ENCODE data around the gene SFTPD.

Gene SFTPD

GRCh38 chr10:79932307-79932706 is 16.6 kb downstream of the SFTPD start:
- DNase-seq (ENCODE audit: low read depth) = no peak
- no peak for TF ChIP-seq CTCF (IDR thresholded peaks at IDR 0.05; ENCODE audit: control insufficient read depth, insufficient read depth, low read depth, low read length, missing control alignments)
- no peak overlapping the region for H3K4me3 ChIP-seq (ENCODE audit: control insufficient read depth, low read depth, low read length)

GRCh38 chr10:79930751-79931150 is 18.2 kb downstream of the SFTPD start:
- no peak for TF ChIP-seq CTCF (IDR thresholded peaks at IDR 0.05; ENCODE audit: control insufficient read depth, insufficient read depth, low read depth, low read length, missing control alignments)
- DNase-seq (ENCODE audit: low read depth) = no peak

GRCh38 chr10:79930267-79930666 is 18.6 kb downstream of the SFTPD start:
- no peak for TF ChIP-seq CTCF (IDR thresholded peaks at IDR 0.05; ENCODE audit: control insufficient read depth, insufficient read depth, low read depth, low read length, missing control alignments)

More at GRCh38 chr10:79930751-79931150, 18.2 kb downstream of the SFTPD start:
- no peak overlapping the region for H3K4me3 ChIP-seq (ENCODE audit: control insufficient read depth, low read depth, low read length)

GRCh38 chr10:79929409-79929904 is 19.4 kb downstream of the SFTPD start:
- peak; percentile 96 for TF ChIP-seq CTCF (IDR thresholded peaks at IDR 0.05; ENCODE audit: control insufficient read depth, insufficient read depth, low read depth, low read length, missing control alignments)
- peak; percentile 28 for DNase-seq (ENCODE audit: low read depth)
- no peak overlapping the region for H3K4me3 ChIP-seq (ENCODE audit: control insufficient read depth, low read depth, low read length)

More at GRCh38 chr10:79930267-79930666, 18.6 kb downstream of the SFTPD start:
- no peak for DNase-seq (ENCODE audit: low read depth)
- H3K4me3 ChIP-seq (ENCODE audit: control insufficient read depth, low read depth, low read length) = no peak overlapping the region

DNA sequence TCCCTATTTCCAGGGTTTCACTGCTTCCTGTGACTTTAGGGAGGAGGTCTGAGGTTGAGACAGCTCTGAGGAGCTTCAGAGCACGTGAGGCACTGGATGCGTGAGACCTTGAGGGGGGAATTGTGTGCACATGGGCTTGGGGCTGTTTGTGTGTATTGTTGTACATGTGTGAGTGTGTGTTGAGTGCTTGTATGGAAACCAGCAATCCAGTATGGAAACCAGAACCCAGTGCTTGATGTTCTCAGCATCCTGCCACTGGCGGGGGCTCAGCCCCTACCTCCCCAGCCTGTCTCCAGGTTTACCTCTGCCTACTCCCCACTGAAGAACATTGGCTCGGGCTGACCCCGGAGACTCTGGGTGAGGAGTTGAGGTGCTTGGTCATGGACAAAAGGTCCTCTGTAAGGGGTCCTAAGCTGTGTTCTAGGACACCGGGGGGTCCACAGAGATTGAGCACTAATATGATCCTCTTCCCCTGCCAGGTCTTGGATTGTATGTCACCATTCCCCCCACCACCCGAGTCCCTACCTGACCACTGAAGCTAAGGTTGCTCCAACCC is 20.8 kb downstream of the SFTPD start:
- no peak for TF ChIP-seq CTCF (IDR thresholded peaks at IDR 0.05; ENCODE audit: control insufficient read depth, insufficient read depth, low read depth, low read length, missing control alignments)
- DNase-seq (ENCODE audit: low read depth) = no peak
- H3K4me3 ChIP-seq (ENCODE audit: control insufficient read depth, low read depth, low read length) = no peak overlapping the region

DNA sequence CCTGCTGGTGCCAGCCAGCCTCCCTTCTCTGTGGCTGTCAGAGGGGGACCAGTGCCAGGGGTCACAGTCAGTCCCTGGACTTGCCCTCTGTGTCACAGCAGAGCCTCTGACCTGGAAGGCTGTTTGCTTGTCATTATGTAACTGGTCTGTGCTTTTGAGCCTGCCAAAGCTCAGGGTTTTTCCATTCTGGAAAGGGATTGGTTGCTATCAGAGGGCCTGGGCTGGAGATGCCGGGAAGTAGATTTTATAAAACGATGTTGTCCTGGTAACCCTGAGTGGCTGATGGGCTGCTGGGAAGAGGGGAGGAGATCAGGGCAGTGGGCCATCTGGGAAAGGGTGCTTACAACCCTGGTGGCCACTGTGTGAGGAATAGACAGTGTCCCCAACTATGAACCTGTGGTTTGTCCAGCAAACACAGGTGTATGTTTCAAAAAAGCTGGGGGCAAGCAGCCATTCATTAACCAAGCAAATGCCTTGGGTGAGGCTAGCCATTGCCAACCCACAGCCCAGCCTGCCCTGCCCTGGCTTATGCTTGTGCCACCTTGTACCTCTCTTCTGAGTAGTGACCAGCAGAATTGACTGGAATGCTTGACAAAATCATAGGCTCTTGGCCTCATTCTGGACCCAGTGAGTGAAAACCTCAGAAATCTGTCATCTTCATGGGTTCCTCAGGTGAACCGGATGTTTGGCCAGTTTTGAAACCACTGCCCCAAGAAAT is 21.6 kb downstream of the SFTPD start:
- no peak for DNase-seq (ENCODE audit: low read depth)
- no peak overlapping the region for H3K4me3 ChIP-seq (ENCODE audit: control insufficient read depth, low read depth, low read length)
- no peak for TF ChIP-seq CTCF (IDR thresholded peaks at IDR 0.05; ENCODE audit: control insufficient read depth, insufficient read depth, low read depth, low read length, missing control alignments)
